Caco-2 (cell line): ENCODE results near the gene BNIPL. TPM values are rescaled to one million over a fixed set of nuclear protein-coding genes. Genes with fewer than 3 reads are reported as not detected.
A peak's percentile ranks its signal among the peaks of the same experiment; 100 is the strongest.

Experiments
- BruUV-seq: library from RNA; stranded (reverse); fragments of 400-500 nt; replicated peaks from 2 replicates; lab custom pipeline; 2021; lab: Mats Ljungman, UMichigan
- CTCF ChIA-PET: fragments of 300-600 bp; sonication (Branson Sonifier 250); formaldehyde crosslinking; loops from one replicate; lab custom pipeline; 2022; ENCODE audit warnings: antibody characterized with exemption; lab: Charles Lee
- POLR2A ChIA-PET: fragments of 300-600 bp; sonication (Branson Sonifier 250); formaldehyde crosslinking; loops from one replicate; lab custom pipeline; 2022; ENCODE audit warnings: antibody characterized with exemption; lab: Charles Lee
- DNase-seq, 2 experiments: peaks; one replicate each; pipeline versions ENCODE4 v3.0.0 to v3.0.0-alpha.2; 2020 to 2022
- H3K27me3 ChIP-seq: replicated peaks from 2 replicates; pipeline ENCODE4 v1.6.0; 2011; ENCODE audit warnings: low read length; ENCODE audit not compliant: control insufficient read depth, insufficient read depth
- H3K36me3 ChIP-seq: 2 replicates; pipeline ENCODE4 v1.5.1; 2011; ENCODE audit warnings: low read length; ENCODE audit not compliant: control insufficient read depth, insufficient read depth
- H3K4me1 ChIP-seq: fragments of 250-450 bp; sonication (Bioruptor Pico); 2 replicates; pipeline ENCODE4 v1.5.1; 2020; ENCODE audit warnings: mild to moderate bottlenecking
- H3K4me3 ChIP-seq: 2 replicates; pipeline ENCODE4 v1.5.1; 2011; ENCODE audit warnings: low read depth, mild to moderate bottlenecking, control low read depth, low read length
- H3K9me3 ChIP-seq: fragments of 250-450 bp; sonication (Bioruptor Pico); 2 replicates; pipeline ENCODE4 v1.5.1; 2020; ENCODE audit warnings: mild to moderate bottlenecking, moderate library complexity
- H3K27ac Mint-ChIP-seq: one replicate; pipeline ENCODE4 v1.8.0; 2022; ENCODE audit warnings: mixed read lengths; ENCODE audit not compliant: unreplicated experiment
- H3K27me3 Mint-ChIP-seq: one replicate; pipeline ENCODE4 v1.8.0; 2022; ENCODE audit warnings: mixed read lengths; ENCODE audit not compliant: insufficient read depth, unreplicated experiment
- H3K36me3 Mint-ChIP-seq: one replicate; pipeline ENCODE4 v1.8.0; 2022; ENCODE audit warnings: mild to moderate bottlenecking, mixed read lengths; ENCODE audit not compliant: insufficient read depth, unreplicated experiment
- H3K4me1 Mint-ChIP-seq: one replicate; pipeline ENCODE4 v1.8.0; 2022; ENCODE audit warnings: low read depth, mixed read lengths; ENCODE audit not compliant: unreplicated experiment
- H3K4me3 Mint-ChIP-seq: one replicate; pipeline ENCODE4 v1.8.0; 2022; ENCODE audit warnings: mild to moderate bottlenecking, moderate library complexity, mixed read lengths; ENCODE audit not compliant: unreplicated experiment
- H3K9me3 Mint-ChIP-seq: one replicate; pipeline ENCODE4 v1.8.0; 2022; ENCODE audit warnings: mixed read lengths; ENCODE audit not compliant: unreplicated experiment
- CTCF ChIP-seq, 2 experiments: fragments of 200-600 bp in 1 of 2; IDR thresholded peaks; 1 replicate in 1 of 2; 2 replicates in 1 of 2; pipeline versions ENCODE4 v1.5.1 to v1.8.0; 2011 to 2022; ENCODE audit warnings: antibody characterized with exemption in 1 of 2, control low read depth in 1 of 2, inconsistent platforms in 1 of 2, low read depth in 1 of 2, low read length in 1 of 2, mild to moderate bottlenecking in 1 of 2, moderate library complexity in 1 of 2; ENCODE audit not compliant: insufficient read depth in 1 of 2, severe bottlenecking in 1 of 2, unreplicated experiment in 1 of 2
- intact Hi-C: fragments of 100-400 bp; cut with micrococcal nuclease; formaldehyde crosslinking; loops from one replicate; pipeline ENCODE4 v1.10.0; 2022; ENCODE audit not compliant: unreplicated experiment
- total RNA-seq: library from RNA; stranded (reverse); gene quantifications from 2 replicates; pipeline ENCODE4 v1.2.3, GENCODE V29; 2022

BNIPL gene
- total RNA-seq, 1 experiment from 2014 or later: 1.9 TPM

- H3K4me3 Mint-ChIP-seq: no peak overlapping the region
- BruUV-seq: no TSS peak
- Histone ChIP-seq H3K4me3 (no peak overlapping the region), H3K36me3 (peaks cover 6% of the 10 kb centered on the region), H3K4me1 (peaks cover 4% of the 10 kb centered on the region), H3K27me3 (no peaks in the 10 kb centered on the region), H3K9me3 (no peaks in the 10 kb centered on the region)
- H3K36me3 Mint-ChIP-seq: peaks cover 64% of the 10 kb centered on the region
- intact Hi-C loops: no loop called here
- H3K4me1 Mint-ChIP-seq: peaks cover 4% of the 10 kb centered on the region
- ChIA-PET CTCF (interaction anchor here (0.9 kb wide), 2 partner anchors 22 to 37 kb away, joined by 3 read pairs; no protein-coding TSS in a partner anchor), POLR2A (no interaction called here)
- H3K27me3 Mint-ChIP-seq: no peaks in the 10 kb centered on the region
- H3K27ac Mint-ChIP-seq: no peak overlapping the region
- no peak for TF ChIP-seq CTCF (IDR thresholded peaks at IDR 0.05; ENCODE audit: insufficient read depth in 1 of 2, low read depth in 1 of 2, low read length in 1 of 2, severe bottlenecking in 1 of 2, unreplicated experiment in 1 of 2)
- no peak for DNase-seq
- no peaks in the 10 kb centered on the region for H3K9me3 Mint-ChIP-seq
Observed at GRCh38 chr1:151050051-151050688, 13.8 kb downstream of the BNIPL start.

- H3K4me3 ChIP-seq: no peak overlapping the region
- H3K36me3 ChIP-seq: peaks cover 11% of the 10 kb centered on the region
- POLR2A ChIA-PET: interaction anchor here (0.6 kb wide), 1 partner anchor 121 kb away, joined by 3 read pairs; no protein-coding TSS in a partner anchor
- H3K27me3 ChIP-seq: no peaks in the 10 kb centered on the region
- H3K27ac Mint-ChIP-seq: peak overlapping the region; percentile 19
- H3K4me1 ChIP-seq: peaks cover 13% of the 10 kb centered on the region
- DNase-seq: no peak
- H3K9me3 ChIP-seq: no peaks in the 10 kb centered on the region
- no peaks in the 10 kb centered on the region for H3K9me3 Mint-ChIP-seq
- CTCF ChIA-PET: no interaction called here
- no TSS peak for BruUV-seq
- H3K4me3 Mint-ChIP-seq: no peak overlapping the region
- peaks cover 17% of the 10 kb centered on the region for H3K4me1 Mint-ChIP-seq
- no peak for TF ChIP-seq CTCF (IDR thresholded peaks at IDR 0.05; ENCODE audit: insufficient read depth in 1 of 2, low read depth in 1 of 2, low read length in 1 of 2, severe bottlenecking in 1 of 2, unreplicated experiment in 1 of 2)
- intact Hi-C loops: no loop called here
- no peaks in the 10 kb centered on the region for H3K27me3 Mint-ChIP-seq
- H3K36me3 Mint-ChIP-seq: peaks cover 73% of the 10 kb centered on the region
Observed at GRCh38 chr1:151051356-151052009, 15.1 kb downstream of the BNIPL start.

GRCh38 chr1:151054971-151055547 lies 18.7 kb downstream of the BNIPL start:
- H3K27ac Mint-ChIP-seq: peak overlapping the region; percentile 21

More at GRCh38 chr1:151054971-151055547, 18.7 kb downstream of the BNIPL start:
- Histone ChIP-seq H3K36me3 (peaks cover 11% of the 10 kb centered on the region), H3K27me3 (no peaks in the 10 kb centered on the region), H3K4me1 (peaks cover 17% of the 10 kb centered on the region), H3K4me3 (no peak overlapping the region), H3K9me3 (no peaks in the 10 kb centered on the region)
- H3K4me3 Mint-ChIP-seq: no peak overlapping the region
- peaks cover 41% of the 10 kb centered on the region for H3K4me1 Mint-ChIP-seq
- POLR2A ChIA-PET: no interaction called here
- no peak for TF ChIP-seq CTCF (IDR thresholded peaks at IDR 0.05; ENCODE audit: insufficient read depth in 1 of 2, low read depth in 1 of 2, low read length in 1 of 2, severe bottlenecking in 1 of 2, unreplicated experiment in 1 of 2)
- CTCF ChIA-PET: no interaction called here
- no peaks in the 10 kb centered on the region for H3K9me3 Mint-ChIP-seq
- no peak for DNase-seq
- H3K36me3 Mint-ChIP-seq: peaks cover 88% of the 10 kb centered on the region
- no TSS peak for BruUV-seq
- H3K27me3 Mint-ChIP-seq: no peaks in the 10 kb centered on the region
- intact Hi-C loops: no loop called here
